OCI-LY1 (cell line): Measurements from ENCODE around the gene CRACR2B.

Experiments
- H2AFZ ChIP-seq: fragments of 200-600 bp; sonication (generic), shearing (Covaris generic); 2 replicates; pipeline ENCODE4 v1.6.0; 2014; ENCODE audit warnings: antibody characterized with exemption, mild to moderate bottlenecking, low read length
- H3F3A ChIP-seq: fragments of 200-600 bp; sonication (generic), shearing (Covaris generic); 2 replicates; pipeline ENCODE4 v1.6.0; 2014; ENCODE audit warnings: mild to moderate bottlenecking, antibody characterized with exemption, low read length, moderate library complexity; ENCODE audit not compliant: insufficient read depth
- H3K27ac ChIP-seq: fragments of 200-600 bp; sonication (generic); 2 replicates; pipeline ENCODE4 v1.5.1; 2014; ENCODE audit warnings: low read length, mixed run types, mild to moderate bottlenecking, low read depth; ENCODE audit not compliant: poor library complexity, severe bottlenecking
- H3K27me3 ChIP-seq: fragments of 200-600 bp; sonication (generic); 2 replicates; pipeline ENCODE4 v1.6.0; 2014; ENCODE audit warnings: antibody characterized with exemption, mild to moderate bottlenecking, low read length, moderate library complexity; ENCODE audit not compliant: insufficient read depth
- H3K36me3 ChIP-seq: fragments of 200-600 bp; sonication (generic); 2 replicates; pipeline ENCODE4 v1.6.1; 2014; ENCODE audit warnings: mild to moderate bottlenecking, antibody characterized with exemption, low read length, moderate library complexity, mixed read lengths; ENCODE audit not compliant: insufficient read depth
- H3K4me1 ChIP-seq: fragments of 200-600 bp; sonication (generic); 2 replicates; pipeline ENCODE4 v1.5.1; 2014; ENCODE audit warnings: mild to moderate bottlenecking, low read length, moderate library complexity; ENCODE audit not compliant: insufficient read depth, severe bottlenecking
- H3K4me2 ChIP-seq: fragments of 200-600 bp; sonication (generic), shearing (Covaris generic); 2 replicates; pipeline ENCODE4 v1.6.1; 2014; ENCODE audit warnings: low read length
- H3K4me3 ChIP-seq: fragments of 200-600 bp; sonication (generic); 2 replicates; pipeline ENCODE4 v1.5.1; 2014; ENCODE audit warnings: low read length, low read depth, mild to moderate bottlenecking, mixed read lengths; ENCODE audit not compliant: poor library complexity, severe bottlenecking
- H3K79me2 ChIP-seq: fragments of 200-600 bp; shearing (Covaris generic); 2 replicates; pipeline ENCODE4 v1.6.1; 2016; ENCODE audit warnings: mixed run types, low read length, mixed read lengths; ENCODE audit not compliant: insufficient read depth
- H3K9ac ChIP-seq: fragments of 200-600 bp; sonication (generic), shearing (Covaris generic); 2 replicates; pipeline ENCODE4 v1.6.1; 2014; ENCODE audit warnings: mild to moderate bottlenecking, low read length, mixed read lengths
- H3K9me2 ChIP-seq: fragments of 200-600 bp; sonication (generic), shearing (Covaris generic); 2 replicates; pipeline ENCODE4 v1.6.1; 2014; ENCODE audit warnings: low read depth, mild to moderate bottlenecking, low read length, mixed read lengths
- H3K9me3 ChIP-seq: fragments of 200-600 bp; shearing (Covaris generic); 2 replicates; pipeline ENCODE4 v1.6.1; 2014; ENCODE audit warnings: low read length, mixed read lengths
- H4K20me1 ChIP-seq: fragments of 200-600 bp; sonication (generic), shearing (Covaris generic); 2 replicates; pipeline ENCODE4 v1.6.0; 2016; ENCODE audit warnings: mild to moderate bottlenecking, low read length; ENCODE audit not compliant: insufficient read depth
- CTCF ChIP-seq: fragments of 200-600 bp; sonication (generic), shearing (Covaris generic); IDR thresholded peaks from 2 replicates; pipeline ENCODE4 v1.5.1; 2017; ENCODE audit warnings: mild to moderate bottlenecking, antibody characterized with exemption, low read length, moderate library complexity, mixed read lengths
- EZH2 ChIP-seq: fragments of 200-600 bp; sonication (generic), shearing (Covaris generic); IDR thresholded peaks from 2 replicates; pipeline ENCODE4 v1.8.0; 2017; ENCODE audit warnings: borderline replicate concordance, mixed run types, mild to moderate bottlenecking, antibody characterized with exemption, low read length, moderate library complexity, mixed read lengths

The CRACR2B gene

GRCh38 chr11:858053-858761, 30.5 kb downstream of the CRACR2B start:
- Histone ChIP-seq H3K27me3 (no peaks in the 10 kb centered on the region), H3K9ac (no peak overlapping the region), H4K20me1 (no peaks in the 10 kb centered on the region), H3K27ac (no peak overlapping the region), H3K36me3 (no peaks in the 10 kb centered on the region), H3K79me2 (no peaks in the 10 kb centered on the region), H3K4me2 (no peak overlapping the region), H3K4me3 (no peak overlapping the region), H3K9me3 (no peaks in the 10 kb centered on the region), H2AFZ (no peak overlapping the region), H3K4me1 (peaks cover 6% of the 10 kb centered on the region), H3K9me2 (no peaks in the 10 kb centered on the region), H3F3A (no peaks in the 10 kb centered on the region)
- TF ChIP-seq CTCF: no peak
- TF ChIP-seq EZH2: no peak

GRCh38 chr11:858762-859339, 31.1 kb downstream of the CRACR2B start:
- Histone ChIP-seq H3K4me3 (no peak overlapping the region), H2AFZ (no peak overlapping the region), H3K9me3 (no peaks in the 10 kb centered on the region), H3K79me2 (no peaks in the 10 kb centered on the region), H3K9me2 (no peaks in the 10 kb centered on the region), H3K27ac (no peak overlapping the region), H3K36me3 (no peaks in the 10 kb centered on the region), H3K27me3 (no peaks in the 10 kb centered on the region), H3K9ac (no peak overlapping the region), H3K4me2 (no peak overlapping the region), H3K4me1 (peaks cover 6% of the 10 kb centered on the region), H4K20me1 (no peaks in the 10 kb centered on the region), H3F3A (no peaks in the 10 kb centered on the region)
- no peak for TF ChIP-seq EZH2
- no peak for TF ChIP-seq CTCF

GRCh38 chr11:859394-860131, 31.8 kb downstream of the CRACR2B start:
- no peaks in the 10 kb centered on the region for H4K20me1 ChIP-seq
- H3K4me2 ChIP-seq: no peak overlapping the region
- H3K4me3 ChIP-seq: no peak overlapping the region
- no peak overlapping the region for H2AFZ ChIP-seq
- H3F3A ChIP-seq: no peaks in the 10 kb centered on the region
- H3K9me3 ChIP-seq: no peaks in the 10 kb centered on the region
- no peaks in the 10 kb centered on the region for H3K9me2 ChIP-seq
- no peak overlapping the region for H3K9ac ChIP-seq
- H3K36me3 ChIP-seq: no peaks in the 10 kb centered on the region
- H3K27me3 ChIP-seq: no peaks in the 10 kb centered on the region
- no peaks in the 10 kb centered on the region for H3K79me2 ChIP-seq
- no peak overlapping the region for H3K27ac ChIP-seq
- peaks cover 6% of the 10 kb centered on the region for H3K4me1 ChIP-seq
- TF ChIP-seq EZH2 (no peak), CTCF (no peak)
